ENCODE measurements around the gene SGCA. TPM values are rescaled to one million over a fixed set of nuclear protein-coding genes. Genes with fewer than 3 reads are reported as not detected.
A peak's percentile ranks its signal among the peaks of the same experiment; 100 is the strongest.

Gene SGCA
- total RNA-seq, 1 donor from 2014 or later: 0.30 TPM

GRCh38 chr17:50161911-50162288 lies 3.9 kb upstream of the SGCA start:
- intact Hi-C loops (cut with micrococcal nuclease): loop anchor here (1.0 kb wide), 2 partner anchors 11 to 22 kb away; no protein-coding TSS in a partner anchor
- Mint-ChIP-seq H3K27me3 (peaks cover 3% of the 10 kb centered on the region), H3K4me1 (peaks cover 36% of the 10 kb centered on the region), H3K27ac (peak overlapping the region; percentile 97), H3K36me3 (ENCODE audit: low read depth) (peaks cover 7% of the 10 kb centered on the region), H3K9me3 (no peaks in the 10 kb centered on the region), H3K4me3 (peak overlapping the region; percentile 80)
- no peak for DNase-seq

GRCh38 chr17:50162466-50163254 lies 3.1 kb upstream of the SGCA start:
- Mint-ChIP-seq H3K36me3 (ENCODE audit: low read depth) (peaks cover 7% of the 10 kb centered on the region), H3K27me3 (peaks cover 3% of the 10 kb centered on the region), H3K4me3 (peak overlapping the region; percentile 80), H3K4me1 (peaks cover 35% of the 10 kb centered on the region), H3K27ac (peak overlapping the region; percentile 97), H3K9me3 (no peaks in the 10 kb centered on the region)
- intact Hi-C loops (cut with micrococcal nuclease): no loop called here
- no peak for DNase-seq

GRCh38 chr17:50163843-50164696 lies 1.7 kb upstream of the SGCA start:
- Mint-ChIP-seq H3K27ac (peak overlapping the region; percentile 59), H3K4me3 (no peak overlapping the region), H3K4me1 (peaks cover 29% of the 10 kb centered on the region), H3K27me3 (peaks cover 3% of the 10 kb centered on the region), H3K36me3 (ENCODE audit: low read depth) (peaks cover 7% of the 10 kb centered on the region), H3K9me3 (no peaks in the 10 kb centered on the region)
- intact Hi-C loops (cut with micrococcal nuclease): no loop called here
- no peak for DNase-seq

- Mint-ChIP-seq H3K36me3 (ENCODE audit: low read depth) (peaks cover 7% of the 10 kb centered on the region), H3K27me3 (peaks cover 7% of the 10 kb centered on the region), H3K4me1 (peaks cover 33% of the 10 kb centered on the region), H3K27ac (no peak overlapping the region), H3K9me3 (no peaks in the 10 kb centered on the region), H3K4me3 (no peak overlapping the region)
- no peak for DNase-seq
- intact Hi-C loops (cut with micrococcal nuclease): no loop called here
Observed at GRCh38 chr17:50164697-50164988, 1.2 kb upstream of the SGCA start.

GRCh38 chr17:50165066-50165465 lies 739 bp upstream of the SGCA start:
- Mint-ChIP-seq H3K4me1 (peaks cover 33% of the 10 kb centered on the region), H3K27me3 (peaks cover 7% of the 10 kb centered on the region), H3K36me3 (ENCODE audit: low read depth) (peaks cover 7% of the 10 kb centered on the region), H3K4me3 (no peak overlapping the region), H3K9me3 (no peaks in the 10 kb centered on the region), H3K27ac (no peak overlapping the region)
- no peak for DNase-seq
- intact Hi-C loops (cut with micrococcal nuclease): no loop called here

GRCh38 chr17:50165466-50165865 lies 339 bp upstream of the SGCA start:
- Mint-ChIP-seq H3K9me3 (no peaks in the 10 kb centered on the region), H3K27ac (no peak overlapping the region), H3K36me3 (ENCODE audit: low read depth) (peaks cover 7% of the 10 kb centered on the region), H3K27me3 (peaks cover 7% of the 10 kb centered on the region), H3K4me3 (no peak overlapping the region), H3K4me1 (peaks cover 33% of the 10 kb centered on the region)
- intact Hi-C loops (cut with micrococcal nuclease): no loop called here
- DNase-seq: no peak

GRCh38 chr17:50166518-50167181 lies 845 bp downstream of the SGCA start:
- H3K36me3 Mint-ChIP-seq (ENCODE audit: low read depth): peaks cover 6% of the 10 kb centered on the region
- H3K27me3 Mint-ChIP-seq: peaks cover 3% of the 10 kb centered on the region
- DNase-seq: no peak
- intact Hi-C loops (cut with micrococcal nuclease): no loop called here
- H3K4me3 Mint-ChIP-seq: no peak overlapping the region
- peaks cover 30% of the 10 kb centered on the region for H3K4me1 Mint-ChIP-seq
- H3K27ac Mint-ChIP-seq: no peak overlapping the region
- no peaks in the 10 kb centered on the region for H3K9me3 Mint-ChIP-seq

GRCh38 chr17:50167371-50167770 lies 1.6 kb downstream of the SGCA start:
- Mint-ChIP-seq H3K4me3 (no peak overlapping the region), H3K4me1 (peaks cover 22% of the 10 kb centered on the region), H3K27ac (no peak overlapping the region), H3K36me3 (ENCODE audit: low read depth) (peaks cover 3% of the 10 kb centered on the region), H3K9me3 (no peaks in the 10 kb centered on the region), H3K27me3 (peaks cover 3% of the 10 kb centered on the region)
- DNase-seq: no peak
- intact Hi-C loops (cut with micrococcal nuclease): no loop called here

GRCh38 chr17:50168319-50168718 lies 2.5 kb downstream of the SGCA start:
- Mint-ChIP-seq H3K36me3 (ENCODE audit: low read depth) (no peaks in the 10 kb centered on the region), H3K9me3 (no peaks in the 10 kb centered on the region), H3K4me1 (peaks cover 19% of the 10 kb centered on the region), H3K27me3 (peaks cover 3% of the 10 kb centered on the region), H3K4me3 (no peak overlapping the region), H3K27ac (no peak overlapping the region)
- intact Hi-C loops (cut with micrococcal nuclease): no loop called here
- no peak for DNase-seq

GRCh38 chr17:50169121-50169764 lies 3.4 kb downstream of the SGCA start:
- no peaks in the 10 kb centered on the region for H3K36me3 Mint-ChIP-seq (ENCODE audit: low read depth)
- H3K4me1 Mint-ChIP-seq: peaks cover 12% of the 10 kb centered on the region
- no peaks in the 10 kb centered on the region for H3K9me3 Mint-ChIP-seq
- H3K27me3 Mint-ChIP-seq: peaks cover 3% of the 10 kb centered on the region
- DNase-seq: peak; percentile 89
- peak overlapping the region; percentile 34 for H3K4me3 Mint-ChIP-seq
- H3K27ac Mint-ChIP-seq: peak overlapping the region; percentile 65
- intact Hi-C loops (cut with micrococcal nuclease): loop anchor here (1.0 kb wide), 2 partner anchors 29 to 128 kb away; no protein-coding TSS in a partner anchor

GRCh38 chr17:50169881-50170459 lies 4.2 kb downstream of the SGCA start:
- H3K27me3 Mint-ChIP-seq: peaks cover 3% of the 10 kb centered on the region
- H3K9me3 Mint-ChIP-seq: no peaks in the 10 kb centered on the region
- no peaks in the 10 kb centered on the region for H3K36me3 Mint-ChIP-seq (ENCODE audit: low read depth)
- H3K27ac Mint-ChIP-seq: no peak overlapping the region
- intact Hi-C loops (cut with micrococcal nuclease): loop anchor here (1.0 kb wide), 2 partner anchors 28 to 127 kb away; no protein-coding TSS in a partner anchor
- no peak overlapping the region for H3K4me3 Mint-ChIP-seq
- no peak for DNase-seq
- peaks cover 12% of the 10 kb centered on the region for H3K4me1 Mint-ChIP-seq

GRCh38 chr17:50170662-50171370 lies 5.0 kb downstream of the SGCA start:
- no peaks in the 10 kb centered on the region for H3K9me3 Mint-ChIP-seq
- DNase-seq: peak; percentile 72
- peaks cover 12% of the 10 kb centered on the region for H3K4me1 Mint-ChIP-seq
- peaks cover 3% of the 10 kb centered on the region for H3K27me3 Mint-ChIP-seq
- intact Hi-C loops (cut with micrococcal nuclease): no loop called here
- H3K36me3 Mint-ChIP-seq (ENCODE audit: low read depth): no peaks in the 10 kb centered on the region
- H3K27ac Mint-ChIP-seq: no peak overlapping the region
- H3K4me3 Mint-ChIP-seq: no peak overlapping the region
